Measurements from ENCODE around the gene GRIK3. TPM values are rescaled to one million over a fixed set of nuclear protein-coding genes. Genes with fewer than 3 reads are reported as not detected.

Gene GRIK3
- total and polyA plus RNA-seq, 2 experiments from 2014 or later, result 0.09 TPM; not detected in 1

- H3K36me3 ChIP-seq, result no peaks in the 10 kb centered on the region
- no peak for DNase-seq (ENCODE audit: low read depth in 1 of 2, low spot score in 1 of 2)
- H3K4me1 ChIP-seq (ENCODE audit: low read depth), result no peaks in the 10 kb centered on the region
- no peaks in the 10 kb centered on the region for H3K27me3 ChIP-seq
- H3K4me3 ChIP-seq, result no peak overlapping the region
- no peaks in the 10 kb centered on the region for H3K9me3 ChIP-seq (ENCODE audit: low read depth)
- TF ChIP-seq CTCF (IDR thresholded peaks at IDR 0.05; ENCODE audit: low read depth, low read length), result no peak
- no peak overlapping the region for H3K27ac ChIP-seq
Measured at GRCh38 chr1:37056325-37056724, 22.0 kb upstream of the GRIK3 start.

GRCh38 chr1:37055631-37056030, 21.3 kb upstream of the GRIK3 start:
- no peak for DNase-seq (ENCODE audit: low read depth in 1 of 2, low spot score in 1 of 2)
- Histone ChIP-seq H3K27me3 (no peaks in the 10 kb centered on the region), H3K4me3 (no peak overlapping the region), H3K9me3 (ENCODE audit: low read depth) (no peaks in the 10 kb centered on the region), H3K36me3 (no peaks in the 10 kb centered on the region), H3K4me1 (ENCODE audit: low read depth) (no peaks in the 10 kb centered on the region), H3K27ac (no peak overlapping the region)
- no peak for TF ChIP-seq CTCF (IDR thresholded peaks at IDR 0.05; ENCODE audit: low read depth, low read length)

GRCh38 chr1:37053173-37053572, 18.9 kb upstream of the GRIK3 start:
- H3K36me3 ChIP-seq, result no peaks in the 10 kb centered on the region
- H3K27me3 ChIP-seq, result no peaks in the 10 kb centered on the region
- no peak overlapping the region for H3K27ac ChIP-seq
- no peak for DNase-seq (ENCODE audit: low read depth in 1 of 2, low spot score in 1 of 2)
- no peaks in the 10 kb centered on the region for H3K4me1 ChIP-seq (ENCODE audit: low read depth)
- H3K9me3 ChIP-seq (ENCODE audit: low read depth), result no peaks in the 10 kb centered on the region
- H3K4me3 ChIP-seq, result no peak overlapping the region
- TF ChIP-seq CTCF (IDR thresholded peaks at IDR 0.05; ENCODE audit: low read depth, low read length), result no peak

- Histone ChIP-seq H3K4me3 (no peak overlapping the region), H3K4me1 (ENCODE audit: low read depth) (peaks cover 3% of the 10 kb centered on the region), H3K27ac (no peak overlapping the region), H3K36me3 (no peaks in the 10 kb centered on the region), H3K27me3 (no peaks in the 10 kb centered on the region), H3K9me3 (ENCODE audit: low read depth) (no peaks in the 10 kb centered on the region)
- no peak for TF ChIP-seq CTCF (IDR thresholded peaks at IDR 0.05; ENCODE audit: low read depth, low read length)
- DNase-seq (ENCODE audit: low read depth in 1 of 2, low spot score in 1 of 2), result no peak
Measured at GRCh38 chr1:37052120-37052519, 17.8 kb upstream of the GRIK3 start.

GRCh38 chr1:37051346-37051745, 17.0 kb upstream of the GRIK3 start:
- Histone ChIP-seq H3K4me3 (no peak overlapping the region), H3K27me3 (no peaks in the 10 kb centered on the region), H3K36me3 (no peaks in the 10 kb centered on the region), H3K4me1 (ENCODE audit: low read depth) (peaks cover 11% of the 10 kb centered on the region), H3K9me3 (ENCODE audit: low read depth) (no peaks in the 10 kb centered on the region), H3K27ac (no peak overlapping the region)
- TF ChIP-seq CTCF (IDR thresholded peaks at IDR 0.05; ENCODE audit: low read depth, low read length), result no peak
- no peak for DNase-seq (ENCODE audit: low read depth in 1 of 2, low spot score in 1 of 2)

- peaks cover 15% of the 10 kb centered on the region for H3K27me3 ChIP-seq
- no peak overlapping the region for H3K27ac ChIP-seq
- no peak for TF ChIP-seq CTCF (IDR thresholded peaks at IDR 0.05; ENCODE audit: low read depth, low read length)
- no peaks in the 10 kb centered on the region for H3K9me3 ChIP-seq (ENCODE audit: low read depth)
- DNase-seq (ENCODE audit: low read depth in 1 of 2, low spot score in 1 of 2), result no peak
- H3K4me1 ChIP-seq (ENCODE audit: low read depth), result peaks cover 12% of the 10 kb centered on the region
- no peaks in the 10 kb centered on the region for H3K36me3 ChIP-seq
- H3K4me3 ChIP-seq, result no peak overlapping the region
Measured at GRCh38 chr1:37047542-37047941, 13.2 kb upstream of the GRIK3 start.
